ENCODE measurements around the gene GAPDH.

DNA sequence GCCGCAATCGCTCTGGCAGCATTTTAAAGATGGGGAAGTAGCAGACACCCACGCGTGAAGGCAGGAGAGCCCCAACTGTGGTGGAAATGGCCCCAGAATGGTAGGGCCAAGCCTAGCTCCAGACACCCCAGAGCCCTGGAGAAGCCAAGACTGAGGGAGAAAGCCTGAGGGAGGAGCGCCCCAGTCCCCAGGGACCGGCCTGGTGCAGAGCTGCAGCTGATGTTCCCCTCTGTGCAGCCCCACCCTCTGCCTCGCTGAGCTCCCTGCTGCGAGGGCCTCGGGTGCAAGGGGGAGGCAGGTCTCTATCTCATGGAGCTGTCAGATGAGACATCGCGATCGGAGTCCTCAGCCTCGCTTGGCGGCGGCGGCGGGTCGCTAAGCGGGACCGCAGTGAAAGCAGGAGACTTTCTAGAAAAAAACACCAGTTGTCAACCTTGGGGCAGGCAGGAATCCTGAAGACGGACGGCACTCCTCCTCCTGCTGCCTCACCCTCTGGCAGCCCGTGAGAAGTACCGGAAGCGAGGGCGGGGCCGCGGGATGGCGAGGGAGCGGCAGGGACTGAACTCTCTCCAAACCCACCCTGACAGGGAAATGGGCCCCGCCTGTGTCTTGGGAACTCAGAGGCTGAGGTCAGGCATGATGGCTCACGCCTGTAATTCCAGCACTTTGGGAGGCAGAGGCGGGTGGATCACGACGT is 6.0 kb downstream of the GAPDH start:
- TF ChIP-seq CTCF (IDR thresholded peaks at IDR 0.05) (no peak), POLR2A (IDR thresholded peaks at IDR 0.05) (peak in 1 of 2 donors; percentile 32)

All from uterus (tissue), 2 donors.